ENCODE results near the gene ADAMTS9. TPM values are rescaled to one million over a fixed set of nuclear protein-coding genes. Genes with fewer than 3 reads are reported as not detected.

Gene ADAMTS9
- total and polyA plus RNA-seq, 2 donors (not counting 3 experiments of a cell fraction or from before 2014, with no cell fraction given), result 6.5 to 23.9 TPM

GRCh38 chr3:64549869-64550268, 137.9 kb downstream of the ADAMTS9 start:
- BruUV-seq (replicated peaks), result no TSS peak
- ChIA-PET CTCF (interaction anchor here (1.3 kb wide), 1 partner anchor 16 kb away, joined by 3 read pairs; no protein-coding TSS in a partner anchor), POLR2A (no interaction called here)
- Histone ChIP-seq H4K20me1 (replicated peaks; ENCODE audit: control insufficient read depth, extremely low read depth, insufficient read depth, low read length) (no peaks in the 10 kb centered on the region), H2AFZ (ENCODE audit: low read depth, low read length) (no peak overlapping the region), H3K9me3 (replicated peaks; ENCODE audit: control insufficient read depth, insufficient read depth, low read length) (no peaks in the 10 kb centered on the region), H3K27ac (ENCODE audit: insufficient read depth, low read depth, low read length) (no peak overlapping the region), H3K4me1 (ENCODE audit: control insufficient read depth, extremely low read depth, insufficient read depth, low read length) (no peaks in the 10 kb centered on the region), H3K9ac (replicated peaks; ENCODE audit: extremely low read depth, insufficient read depth, low read length) (no peak overlapping the region), H3K9me1 (replicated peaks; ENCODE audit: control insufficient read depth, extremely low read depth, insufficient read depth, low read length) (no peaks in the 10 kb centered on the region), H3K4me3 (replicated peaks in 1 of 3; ENCODE audit: insufficient read depth in 1 of 3, low read depth in 1 of 3, low read length in 3 of 3) (no peak overlapping the region), H3K27me3 (ENCODE audit: control insufficient read depth in 2 of 2, insufficient read depth in 2 of 2, low read length in 2 of 2) (no peaks in the 10 kb centered on the region), H3K36me3 (ENCODE audit: control insufficient read depth in 2 of 2, extremely low read depth in 1 of 2, insufficient read depth in 2 of 2, low read length in 2 of 2) (peaks cover 0 to 13% of the 10 kb centered on the region in 2 experiments), H3K4me2 (ENCODE audit: insufficient read depth, low read length) (no peak overlapping the region), H3K79me2 (ENCODE audit: control insufficient read depth, insufficient read depth, low read length) (no peaks in the 10 kb centered on the region)
- intact Hi-C loops (cut with micrococcal nuclease) (no loop called here), dilution Hi-C loops (cut with MboI; ENCODE audit: extremely low pct_ligation_motif_present, low sequenced_read_pairs) (no loop called here)
- TF ChIP-seq, protein P1, sequence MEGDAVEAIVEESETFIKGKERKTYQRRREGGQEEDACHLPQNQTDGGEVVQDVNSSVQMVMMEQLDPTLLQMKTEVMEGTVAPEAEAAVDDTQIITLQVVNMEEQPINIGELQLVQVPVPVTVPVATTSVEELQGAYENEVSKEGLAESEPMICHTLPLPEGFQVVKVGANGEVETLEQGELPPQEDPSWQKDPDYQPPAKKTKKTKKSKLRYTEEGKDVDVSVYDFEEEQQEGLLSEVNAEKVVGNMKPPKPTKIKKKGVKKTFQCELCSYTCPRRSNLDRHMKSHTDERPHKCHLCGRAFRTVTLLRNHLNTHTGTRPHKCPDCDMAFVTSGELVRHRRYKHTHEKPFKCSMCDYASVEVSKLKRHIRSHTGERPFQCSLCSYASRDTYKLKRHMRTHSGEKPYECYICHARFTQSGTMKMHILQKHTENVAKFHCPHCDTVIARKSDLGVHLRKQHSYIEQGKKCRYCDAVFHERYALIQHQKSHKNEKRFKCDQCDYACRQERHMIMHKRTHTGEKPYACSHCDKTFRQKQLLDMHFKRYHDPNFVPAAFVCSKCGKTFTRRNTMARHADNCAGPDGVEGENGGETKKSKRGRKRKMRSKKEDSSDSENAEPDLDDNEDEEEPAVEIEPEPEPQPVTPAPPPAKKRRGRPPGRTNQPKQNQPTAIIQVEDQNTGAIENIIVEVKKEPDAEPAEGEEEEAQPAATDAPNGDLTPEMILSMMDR (IDR thresholded peaks at IDR 0.05; ENCODE audit: extremely low read depth in 1 of 2, insufficient read depth in 1 of 2, low read depth in 1 of 2, low read length in 2 of 2), result no peak
- TF ChIP-seq POLR2AphosphoS5 (IDR thresholded peaks at IDR 0.05; ENCODE audit: insufficient read depth, low read depth, low read length), result no peak
- no peak for TF ChIP-seq MAX (IDR thresholded peaks at IDR 0.05; ENCODE audit: insufficient read depth, insufficient read length)
- no peak for TF ChIP-seq EZH2 (IDR thresholded peaks at IDR 0.05; ENCODE audit: borderline replicate concordance, low read depth, low read length, severe bottlenecking)
- TF ChIP-seq POLR2A (IDR thresholded peaks at IDR 0.05; ENCODE audit: low read depth, low read length), result no peak
- no peak for TF ChIP-seq FOS (IDR thresholded peaks at IDR 0.05; ENCODE audit: borderline replicate concordance, insufficient read depth, low read length)
- TF ChIP-seq GATA2 (IDR thresholded peaks at IDR 0.05; ENCODE audit: insufficient read depth, insufficient read length, low read depth, low read length), result no peak
- no peak for TF ChIP-seq MYC (IDR thresholded peaks at IDR 0.05; ENCODE audit: low read depth, low read length)
- TF ChIP-seq JUN (IDR thresholded peaks at IDR 0.05; ENCODE audit: borderline replicate concordance, insufficient read depth, insufficient read length, low read depth), result no peak
- DNase-seq (ENCODE audit: low read depth, low spot score) (no peak), FAIRE-seq (no peak)
